Aorta (tissue), 5 donors: ENCODE data around the gene VPS41. TPM values are rescaled to one million over a fixed set of nuclear protein-coding genes. Genes with fewer than 3 reads are reported as not detected.
"Not testable (repeated sequence)": the region's sequence is repeated elsewhere in the genome, so short reads cannot be mapped to it uniquely, and the experiment has no call there.

Source experiments
- ATAC-seq: fragments of 200-7000 bp; cut with Tn5 transposase; one replicate; pipeline ENCODE4 v1.9.1; 2022; ENCODE audit warnings: moderate library complexity; ENCODE audit not compliant: low FRiP score
- DNase-seq, 2 donors: peaks; one replicate each; pipeline ENCODE4 v3.0.0-alpha.2; 2020
- H3K27ac ChIP-seq, 2 donors: one replicate each; pipeline ENCODE4 v1.5.1; 2013; ENCODE audit warnings: low read length in 2 of 2, mild to moderate bottlenecking in 2 of 2, moderate library complexity in 2 of 2, control low read depth in 1 of 2, inconsistent platforms in 1 of 2, low read depth in 1 of 2
- H3K27me3 ChIP-seq, 2 donors: one replicate each; pipeline ENCODE4 v1.6.1; 2013; ENCODE audit warnings: control low read depth in 1 of 2, low read length in 1 of 2, mild to moderate bottlenecking in 1 of 2, moderate library complexity in 1 of 2; ENCODE audit not compliant: insufficient read depth in 2 of 2, control insufficient read depth in 1 of 2
- H3K36me3 ChIP-seq, 2 donors: one replicate each; pipeline ENCODE4 v1.6.1; 2013; ENCODE audit warnings: control low read depth in 1 of 2, low read length in 1 of 2, mild to moderate bottlenecking in 1 of 2; ENCODE audit not compliant: insufficient read depth in 2 of 2, control insufficient read depth in 1 of 2
- H3K4me1 ChIP-seq, 2 donors: one replicate each; pipeline ENCODE4 v1.6.1; 2013; ENCODE audit warnings: low read length in 2 of 2, control low read depth in 1 of 2, mild to moderate bottlenecking in 1 of 2, moderate library complexity in 1 of 2; ENCODE audit not compliant: insufficient read depth in 2 of 2, control insufficient read depth in 1 of 2
- H3K4me3 ChIP-seq, 2 donors: one replicate each; pipeline ENCODE4 v1.5.1; 2013; ENCODE audit warnings: low read length in 2 of 2, control low read depth in 1 of 2, mild to moderate bottlenecking in 1 of 2
- H3K9me3 ChIP-seq: one replicate; pipeline ENCODE4 v1.6.1; 2013; ENCODE audit warnings: mild to moderate bottlenecking, low read length; ENCODE audit not compliant: control insufficient read depth
- WGBS, 2 donors: extraction: QIAGEN DNeasy Blood & Tissue Kit; methylation state at CpG; one replicate each; pipeline ENCODE4 v1.1.7; 2013; 5-methylcytosine and 5-hydroxymethylcytosine counted together
- intact Hi-C, 2 donors: fragments of 100-400 bp; cut with DNase I; formaldehyde crosslinking; loops; one replicate each; pipeline versions ENCODE4 v1.14.2 to v1.15.0; 2022
- polyA plus RNA-seq, 2 donors: library from polyadenylated mRNA; stranded (reverse); fragments of 200-250 nt; gene quantifications; one replicate each; pipeline ENCODE4 v1.2.3, GENCODE V29; 2013
- total RNA-seq, 2 donors: library from RNA; stranded (reverse); fragmentation: NEBNext Ultra II Directional; extraction: Animal tissue kit (Norgen Biotek cat#: 25700); gene quantifications; one replicate each; pipeline ENCODE4 v1.2.1, GENCODE V29; 2021
- donor health status: healthy with polysubstance abuse.
- donor health status: Bipolar disorder and iron deficiency.
- donor health status: DM: no; HTN: no; CAD: no.
- donor health status: DM: no; HTN: no; CAD: no.
- donor health status: DM: yes; HTN: yes; CAD: no.

Gene VPS41
- total and polyA plus RNA-seq, 4 donors = 20.8 to 92.3 (median 49.5) TPM

DNA sequence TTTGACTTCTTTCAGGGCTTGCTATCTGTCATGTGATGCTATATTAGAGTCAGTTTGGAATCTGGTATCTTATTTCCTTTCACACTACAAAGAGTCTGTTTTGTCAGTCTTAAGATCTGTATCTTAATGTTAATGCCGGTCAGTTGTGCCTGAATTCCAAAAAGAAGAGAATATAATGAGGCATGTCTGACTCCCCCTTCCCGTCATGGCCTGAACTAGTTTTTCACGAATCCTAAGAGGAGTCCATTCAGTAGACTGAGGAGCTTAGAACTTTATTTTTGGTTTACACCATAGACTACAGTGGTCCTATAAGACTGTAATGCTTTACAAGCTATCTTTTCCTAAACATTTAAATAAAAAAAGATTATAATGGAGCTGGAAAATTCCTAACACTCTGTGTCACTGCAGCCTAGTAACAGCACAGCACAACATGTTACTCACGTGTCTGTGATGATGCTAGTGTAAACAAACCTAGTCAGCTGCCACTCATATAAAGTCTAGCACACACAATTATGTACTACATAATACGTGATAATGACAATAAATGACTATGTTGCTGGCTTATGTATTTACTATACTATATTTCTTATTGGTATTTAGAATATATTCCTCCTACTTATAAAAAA lies 50.6 kb downstream of the VPS41 start:
- H3K36me3 ChIP-seq = peaks cover 0 to 2% of the 10 kb centered on the region in 2 donors

DNA sequence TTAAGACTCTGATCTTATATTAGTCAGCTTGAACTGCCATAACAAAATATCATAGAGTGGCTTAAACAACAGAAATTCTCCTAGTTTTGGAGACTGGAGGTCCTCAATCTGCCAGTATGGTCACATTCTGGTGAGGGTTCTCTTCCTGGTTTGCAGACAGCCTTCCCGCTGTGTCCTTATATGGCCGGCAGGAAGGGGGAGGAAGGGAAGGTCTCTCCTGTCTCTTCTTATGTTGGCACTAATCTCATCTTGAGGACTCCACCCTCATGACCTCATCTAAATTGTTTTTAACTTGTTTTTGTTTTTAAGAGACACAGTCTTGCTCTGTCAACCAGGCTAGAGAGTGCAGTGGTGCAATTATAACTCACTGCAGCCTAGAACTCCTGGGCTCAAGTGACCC lies 53.1 kb downstream of the VPS41 start:
- H3K9me3 ChIP-seq = no peaks in the 10 kb centered on the region
- no peak overlapping the region for H3K4me3 ChIP-seq
- ATAC-seq (no peak), DNase-seq (no peak)
- H3K27ac ChIP-seq = no peak overlapping the region
- intact Hi-C loops = no loop called here
- H3K36me3 ChIP-seq = no peaks in the 10 kb centered on the region
- peaks cover 0 to 2% of the 10 kb centered on the region in 2 donors for H3K4me1 ChIP-seq
- H3K27me3 ChIP-seq = no peaks in the 10 kb centered on the region
- 99 to 100% methylated on average over 2 of the region's 2 CpGs for WGBS, 2 donors

More for the DNA sequence above, 50.6 kb downstream of the VPS41 start:
- no peaks in the 10 kb centered on the region for H3K9me3 ChIP-seq
- no peak overlapping the region for H3K27ac ChIP-seq
- intact Hi-C loops = no loop called here
- ATAC-seq (no peak), DNase-seq (no peak)
- 62 to 70% methylated on average over 5 of the region's 5 CpGs for WGBS, 2 donors
- H3K27me3 ChIP-seq = no peaks in the 10 kb centered on the region
- H3K4me1 ChIP-seq = no peaks in the 10 kb centered on the region
- H3K4me3 ChIP-seq = no peak overlapping the region

DNA sequence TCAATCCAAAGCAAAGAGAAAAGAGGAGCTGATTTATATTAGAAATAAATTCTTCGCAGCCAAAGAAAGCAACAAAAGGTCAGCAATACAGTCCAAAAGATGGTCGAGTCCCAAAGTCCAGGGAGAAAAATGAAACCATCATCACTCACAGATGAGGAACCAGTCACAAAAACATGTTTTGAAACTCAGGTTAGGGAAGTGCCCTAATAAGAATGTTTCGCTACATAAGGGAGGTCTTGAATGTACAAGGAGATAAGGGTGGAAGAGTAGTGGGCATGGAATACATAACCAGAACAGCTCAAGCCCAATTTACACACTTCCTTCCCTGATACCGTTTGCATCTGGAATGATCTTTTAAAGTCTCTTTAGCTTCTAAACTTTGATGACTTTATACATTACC lies 53.6 kb downstream of the VPS41 start:
- intact Hi-C loops = no loop called here
- peaks cover 0 to 2% of the 10 kb centered on the region in 2 donors for H3K4me1 ChIP-seq
- H3K27me3 ChIP-seq = no peaks in the 10 kb centered on the region
- no peaks in the 10 kb centered on the region for H3K9me3 ChIP-seq
- H3K36me3 ChIP-seq = no peaks in the 10 kb centered on the region
- H3K27ac ChIP-seq = no peak overlapping the region
- H3K4me3 ChIP-seq = no peak overlapping the region
- ATAC-seq = no peak
- 78 to 81% methylated on average over 4 of the region's 4 CpGs for WGBS, 2 donors
- no peak for DNase-seq

DNA sequence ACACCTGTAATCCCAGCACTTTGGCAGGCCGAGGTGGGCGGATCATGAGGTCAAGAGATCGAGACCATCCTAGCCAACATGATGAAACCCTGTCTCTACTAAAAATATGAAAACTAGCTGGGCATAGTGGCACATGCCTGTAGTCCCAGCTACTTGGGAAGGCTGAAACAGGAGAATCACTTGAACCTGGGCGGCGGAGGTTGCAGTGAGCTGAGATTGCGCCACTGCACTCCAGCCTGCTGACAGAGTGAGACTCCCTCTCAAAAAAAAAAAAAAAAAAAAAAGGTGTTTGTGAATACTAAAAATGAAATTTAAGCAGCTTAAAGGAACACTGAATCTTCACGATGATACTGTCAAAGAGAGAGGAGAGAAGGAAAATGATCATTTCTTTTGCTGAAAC lies 54.0 kb downstream of the VPS41 start:
- intact Hi-C loops = not testable (repeated sequence)

DNA sequence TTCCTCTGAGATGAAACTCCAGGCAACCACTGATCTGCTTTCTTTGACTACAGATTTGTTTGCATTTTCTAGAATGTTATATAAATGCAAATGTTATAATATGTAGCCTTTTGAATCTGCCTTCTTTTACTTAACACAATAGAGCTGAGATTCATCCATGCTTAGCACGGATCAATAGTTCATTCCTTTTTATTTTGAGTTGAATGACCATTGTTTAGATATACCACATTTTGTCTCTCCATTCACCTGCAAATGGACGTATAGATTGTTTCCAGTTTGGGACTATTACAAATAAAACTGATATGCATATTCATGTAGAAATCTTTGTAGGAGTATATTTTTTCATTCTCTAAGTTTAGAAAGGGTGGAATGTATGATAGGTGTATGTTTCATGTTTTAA lies 57.7 kb downstream of the VPS41 start:
- Histone ChIP-seq H3K27ac (no peak overlapping the region), H3K4me3 (no peak overlapping the region), H3K27me3 (no peaks in the 10 kb centered on the region), H3K4me1 (peaks cover 0 to 2% of the 10 kb centered on the region in 2 donors), H3K9me3 (no peaks in the 10 kb centered on the region), H3K36me3 (no peaks in the 10 kb centered on the region)
- intact Hi-C loops = no loop called here
- ATAC-seq (no peak), DNase-seq (no peak)
- WGBS, 2 donors = 88 to 89% methylated on average over 2 of the region's 2 CpGs

More for the DNA sequence above, 54.0 kb downstream of the VPS41 start:
- not testable (repeated sequence) for H3K36me3 ChIP-seq, H3K27me3 ChIP-seq, H3K4me1 ChIP-seq, H3K9me3 ChIP-seq, DNase-seq, ATAC-seq, H3K4me3 ChIP-seq, H3K27ac ChIP-seq
- WGBS, 2 donors = 96 to 97% methylated on average over 7 of the region's 7 CpGs

DNA sequence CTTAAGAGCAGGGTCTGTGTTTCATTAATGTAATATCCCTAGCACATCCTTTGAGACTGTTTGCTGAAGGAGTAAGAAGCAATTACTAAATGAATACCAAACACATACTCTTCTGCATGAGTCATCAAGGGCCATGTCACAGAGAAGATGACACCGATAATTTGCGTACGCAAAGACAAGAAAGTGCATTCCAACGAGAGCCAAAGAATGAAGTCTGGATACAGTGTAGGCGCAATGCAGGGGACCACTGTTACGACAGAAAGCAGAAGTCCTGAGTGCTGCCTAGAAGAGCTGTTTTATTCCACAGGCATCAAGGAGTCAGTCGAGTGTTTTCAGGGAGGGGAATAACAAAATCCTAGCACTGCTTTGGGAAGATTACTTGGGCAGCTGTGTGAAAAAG lies 62.7 kb downstream of the VPS41 start:
- Histone ChIP-seq H3K4me1 (peaks cover 0 to 2% of the 10 kb centered on the region in 2 donors), H3K27me3 (no peaks in the 10 kb centered on the region), H3K27ac (no peak overlapping the region), H3K4me3 (no peak overlapping the region), H3K9me3 (no peaks in the 10 kb centered on the region), H3K36me3 (no peaks in the 10 kb centered on the region)
- WGBS, 2 donors = 86 to 90% methylated on average over 7 of the region's 7 CpGs
- DNase-seq (no peak), ATAC-seq (no peak)
- intact Hi-C loops = no loop called here

DNA sequence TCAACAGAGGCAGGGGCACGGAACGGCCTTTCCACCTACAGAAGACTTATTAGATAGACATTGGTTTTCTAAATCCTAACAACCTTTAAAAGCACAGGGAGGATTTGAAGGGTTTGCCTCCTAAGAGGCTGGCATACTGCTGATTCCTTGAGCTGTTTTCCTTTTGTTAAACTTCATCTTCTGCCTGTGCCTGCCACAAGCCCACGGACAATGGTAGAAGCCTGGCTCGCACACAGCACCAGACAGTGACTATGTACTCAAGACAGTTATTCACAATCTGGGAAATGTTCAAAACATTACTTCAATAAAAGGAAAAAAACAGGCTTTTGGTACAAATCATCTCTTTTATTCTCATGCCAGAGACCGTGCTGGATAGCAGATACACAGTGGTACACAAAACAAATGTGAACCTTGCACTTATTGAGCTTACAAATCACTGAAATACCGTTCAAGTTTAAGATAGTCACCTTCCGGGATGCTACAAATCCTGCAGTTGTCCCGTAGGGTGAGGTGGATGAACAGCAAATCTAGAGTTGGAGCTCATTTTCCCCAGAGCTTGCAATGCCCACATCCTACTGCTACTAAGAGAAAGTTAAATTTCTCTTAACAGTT lies 63.9 kb downstream of the VPS41 start:
- Histone ChIP-seq H3K4me1 (peaks cover 0 to 3% of the 10 kb centered on the region in 2 donors), H3K27ac (no peak overlapping the region), H3K36me3 (no peaks in the 10 kb centered on the region), H3K9me3 (no peaks in the 10 kb centered on the region), H3K27me3 (no peaks in the 10 kb centered on the region), H3K4me3 (no peak overlapping the region)
- 95 to 96% methylated on average over 8 of the region's 8 CpGs for WGBS, 2 donors
- intact Hi-C loops = no loop called here
- ATAC-seq = no peak
- no peak for DNase-seq

DNA sequence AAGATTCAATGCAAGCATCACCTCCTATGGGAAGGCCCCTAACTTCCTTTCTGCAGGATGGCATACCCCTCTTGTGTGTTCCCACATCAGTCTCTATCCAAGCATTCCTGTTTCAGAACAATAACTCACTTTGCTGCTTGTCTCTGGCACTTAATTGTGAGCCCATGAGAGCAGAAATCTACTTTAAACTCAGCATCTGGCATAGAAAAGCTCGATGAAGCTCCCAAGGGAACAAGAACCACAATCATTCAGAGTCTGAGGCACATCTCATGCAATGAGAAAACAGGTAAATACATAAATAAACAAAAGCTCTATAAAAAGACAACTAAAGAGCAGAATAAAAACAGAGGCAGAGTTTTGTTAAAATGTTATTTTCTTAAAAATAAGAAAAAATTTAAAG lies 66.2 kb downstream of the VPS41 start:
- DNase-seq (no peak), ATAC-seq (no peak)
- intact Hi-C loops = no loop called here
- no peak overlapping the region for H3K4me3 ChIP-seq
- H3K27me3 ChIP-seq = no peaks in the 10 kb centered on the region
- 60 to 72% methylated on average over 1 of the region's 1 CpG for WGBS, 2 donors
- peaks cover 0 to 3% of the 10 kb centered on the region in 2 donors for H3K4me1 ChIP-seq
- H3K9me3 ChIP-seq = no peaks in the 10 kb centered on the region
- H3K36me3 ChIP-seq = no peaks in the 10 kb centered on the region
- H3K27ac ChIP-seq = no peak overlapping the region

DNA sequence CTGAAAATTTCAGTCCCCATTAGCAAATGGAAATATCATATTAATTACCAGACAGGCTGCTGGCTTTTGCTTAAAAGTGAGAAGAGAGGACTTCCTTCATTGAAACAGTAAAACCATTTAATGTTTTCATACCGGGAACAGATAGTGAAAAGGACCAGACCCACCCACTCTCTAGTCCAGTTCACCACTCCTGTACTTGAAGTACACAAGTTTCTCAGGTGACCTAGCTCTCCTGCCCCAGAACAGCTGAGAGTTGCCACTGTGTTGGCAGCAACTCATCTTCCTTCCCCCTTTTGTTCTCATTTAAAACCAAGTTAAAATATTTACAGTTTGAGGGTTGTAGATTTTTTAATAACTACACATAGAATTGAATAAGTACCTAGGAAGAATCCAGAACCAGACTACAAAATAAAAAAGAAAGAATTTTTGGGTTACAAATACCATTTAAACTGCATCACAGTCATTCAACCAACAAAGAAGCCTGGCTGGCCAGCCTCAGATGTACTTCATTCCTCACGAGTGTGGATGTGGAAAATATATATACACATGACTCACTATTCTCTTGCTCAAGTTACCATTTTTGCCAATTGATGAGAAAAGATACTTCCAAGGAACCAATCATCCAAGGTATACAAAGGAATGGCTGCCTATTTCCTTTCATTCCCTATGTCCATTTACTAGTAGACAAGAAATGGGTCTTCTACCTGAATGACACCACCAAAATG lies 68.1 kb downstream of the VPS41 start:
- ATAC-seq (no peak), DNase-seq (no peak)
- WGBS, 2 donors = 50 to 60% methylated on average over 2 of the region's 2 CpGs
- Histone ChIP-seq H3K36me3 (no peaks in the 10 kb centered on the region), H3K27ac (no peak overlapping the region), H3K4me3 (no peak overlapping the region), H3K27me3 (no peaks in the 10 kb centered on the region), H3K9me3 (no peaks in the 10 kb centered on the region), H3K4me1 (peaks cover 0 to 3% of the 10 kb centered on the region in 2 donors)
- intact Hi-C loops = no loop called here
